Ovary (tissue), 3 donors: ENCODE data around the gene IPPK.

ENCODE experiments used
- CTCF ChIP-seq, 3 donors: fragments of 450-650 bp in 2 of 3; fragments of 200-600 bp in 1 of 3; IDR thresholded peaks; one replicate each; pipeline versions ENCODE4 v1.5.1 to v1.8.0; 2016 to 2022; ENCODE audit warnings: antibody characterized with exemption in 3 of 3, mild to moderate bottlenecking in 1 of 3
- EP300 ChIP-seq: sonication (generic); formaldehyde crosslinking; IDR thresholded peaks from one replicate; pipeline ENCODE4 v1.6.1; 2017; ENCODE audit warnings: antibody characterized with exemption
- POLR2A ChIP-seq: fragments of 450-650 bp; IDR thresholded peaks from one replicate; pipeline ENCODE4 v1.6.1; 2017; ENCODE audit warnings: antibody characterized with exemption, mild to moderate bottlenecking, moderate library complexity
- donor health status: DM: no; HTN: no; CAD: no.

DNA sequence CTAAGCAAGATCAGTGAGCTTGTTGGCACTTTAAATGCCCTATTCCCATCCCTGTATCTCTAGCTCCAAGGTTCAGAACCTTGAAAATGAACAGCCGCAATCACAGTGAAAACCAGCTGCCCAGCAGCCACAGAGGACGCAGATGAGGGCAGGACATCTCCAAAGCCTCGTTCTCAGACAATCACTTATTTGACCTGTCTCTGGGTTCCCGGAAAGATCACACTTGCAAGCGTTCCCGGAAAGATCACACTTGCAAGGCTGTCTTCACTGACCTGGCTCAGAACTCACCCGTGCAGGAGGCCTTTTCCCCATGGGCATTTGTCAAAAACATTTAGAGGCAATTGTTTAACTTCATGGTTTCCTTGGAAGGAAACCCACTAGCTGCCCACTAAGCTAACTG is 25.7 kb downstream of the IPPK start:
- TF ChIP-seq CTCF (IDR thresholded peaks at IDR 0.05) (no peak), EP300 (no peak), POLR2A (no peak)
